Fibroblast of peridontal ligament (primary cell): ENCODE measurements around the gene FEZ2.

Experiments used
- DNase-seq: peaks from one replicate; pipeline ENCODE4 v3.0.0-alpha.2; 2010; ENCODE audit errors: extremely low read depth

The FEZ2 gene

GRCh38 chr2:36530178-36530982 is 67.6 kb downstream of the FEZ2 start:
- peak; percentile 77 for DNase-seq

- no peak for DNase-seq
Observed at GRCh38 chr2:36528766-36529392, 69.1 kb downstream of the FEZ2 start.

GRCh38 chr2:36528274-36528673 is 69.7 kb downstream of the FEZ2 start:
- no peak for DNase-seq

- peak; percentile 59 for DNase-seq
Observed at GRCh38 chr2:36526226-36526625, 71.7 kb downstream of the FEZ2 start.

- DNase-seq = no peak
Observed at GRCh38 chr2:36525245-36525644, 72.7 kb downstream of the FEZ2 start.

GRCh38 chr2:36523153-36523552 is 74.8 kb downstream of the FEZ2 start:
- DNase-seq = no peak

- no peak for DNase-seq
Observed at GRCh38 chr2:36520431-36520830, 77.5 kb downstream of the FEZ2 start.

- peak; percentile 51 for DNase-seq
Observed at GRCh38 chr2:36516136-36516870, 81.7 kb downstream of the FEZ2 start.

- DNase-seq = no peak
Observed at GRCh38 chr2:36515538-36515937, 82.4 kb downstream of the FEZ2 start.

GRCh38 chr2:36513661-36514060 is 84.3 kb downstream of the FEZ2 start:
- no peak for DNase-seq

- DNase-seq = peak; percentile 46
Observed at GRCh38 chr2:36512705-36513104, 85.3 kb downstream of the FEZ2 start.

- peak; percentile 65 for DNase-seq
Observed at GRCh38 chr2:36511858-36512603, 85.9 kb downstream of the FEZ2 start.

- no peak for DNase-seq
Observed at GRCh38 chr2:36509075-36509474, 88.9 kb downstream of the FEZ2 start.

- DNase-seq = peak; percentile 75
Observed at GRCh38 chr2:36507408-36507812, 90.6 kb downstream of the FEZ2 start.
